Activated CD4-positive, alpha-beta T cell treated with anti-CD3 and anti-CD28 coated beads, Interleukin-2, amount 50 U/mL, for 48 hours (primary cell): ENCODE measurements around the gene PGP.

Experiments used
- DNase-seq, 2 experiments: peaks; one replicate each; pipeline ENCODE4 v3.0.0-alpha.2; 2020

PGP gene

DNA sequence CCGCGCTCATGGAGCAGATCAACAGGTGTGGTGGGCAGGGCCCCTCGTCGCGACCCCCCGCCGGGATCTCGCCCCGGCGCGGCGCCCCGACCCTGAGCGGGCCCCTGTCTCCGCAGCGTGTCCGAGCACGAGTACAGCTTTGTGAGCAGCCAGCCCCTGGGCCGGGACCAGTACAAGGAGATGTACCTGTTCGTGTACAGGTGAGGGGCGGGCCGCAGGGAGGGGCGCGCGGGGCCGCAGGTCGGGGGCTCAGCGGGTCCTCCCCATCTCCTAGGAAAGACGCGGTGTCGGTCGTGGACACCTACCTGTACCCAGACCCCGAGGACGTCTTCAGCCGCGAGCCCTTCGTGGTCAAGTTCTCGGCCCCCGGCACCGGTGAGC is 22.5 kb upstream of the PGP start:
- no peak for DNase-seq

DNA sequence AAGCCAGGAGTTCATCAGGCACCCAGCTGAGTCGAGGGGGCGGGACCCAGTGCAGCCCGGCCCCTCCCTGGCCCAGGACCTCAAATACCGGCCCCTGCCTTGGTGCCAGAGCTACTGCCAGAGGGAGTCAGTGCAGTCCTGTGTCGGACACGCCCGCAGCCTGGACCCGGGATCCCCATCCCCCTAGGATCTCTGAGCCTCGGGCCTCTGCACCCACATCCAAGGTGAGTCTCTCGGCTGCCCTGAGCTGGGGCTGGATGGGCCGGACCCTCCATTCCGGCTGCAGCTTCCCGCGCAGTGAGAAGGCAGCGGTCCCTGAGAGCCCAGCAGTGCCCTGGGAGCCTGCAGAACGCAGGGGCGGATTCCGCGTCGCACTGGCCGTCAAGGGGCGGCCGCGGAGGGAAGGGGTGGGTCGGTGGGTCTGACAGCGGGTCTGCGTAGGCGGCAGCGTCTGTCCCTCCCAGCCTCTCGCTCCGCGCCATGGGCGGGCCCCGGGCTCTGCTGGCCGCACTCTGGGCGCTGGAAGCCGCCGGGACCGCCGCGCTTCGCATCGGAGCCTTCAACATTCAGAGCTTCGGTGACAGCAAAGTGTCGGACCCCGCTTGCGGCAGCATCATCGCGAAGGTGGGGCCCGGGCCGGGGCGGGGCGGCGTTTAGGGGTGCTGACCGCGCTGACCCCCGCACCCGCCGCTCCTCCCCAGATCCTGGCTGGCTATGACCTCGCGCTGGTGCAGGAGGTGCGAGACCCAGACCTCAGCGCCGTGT is 21.9 kb upstream of the PGP start, which contains the start of gene DNASE1L2:
Gene DNASE1L2, plus strand, starts transcription at position 108 of the 765 bp plus-strand sequence. Its CDS starts 373 bp downstream, at position 481.
- DNase-seq: no peak

DNA sequence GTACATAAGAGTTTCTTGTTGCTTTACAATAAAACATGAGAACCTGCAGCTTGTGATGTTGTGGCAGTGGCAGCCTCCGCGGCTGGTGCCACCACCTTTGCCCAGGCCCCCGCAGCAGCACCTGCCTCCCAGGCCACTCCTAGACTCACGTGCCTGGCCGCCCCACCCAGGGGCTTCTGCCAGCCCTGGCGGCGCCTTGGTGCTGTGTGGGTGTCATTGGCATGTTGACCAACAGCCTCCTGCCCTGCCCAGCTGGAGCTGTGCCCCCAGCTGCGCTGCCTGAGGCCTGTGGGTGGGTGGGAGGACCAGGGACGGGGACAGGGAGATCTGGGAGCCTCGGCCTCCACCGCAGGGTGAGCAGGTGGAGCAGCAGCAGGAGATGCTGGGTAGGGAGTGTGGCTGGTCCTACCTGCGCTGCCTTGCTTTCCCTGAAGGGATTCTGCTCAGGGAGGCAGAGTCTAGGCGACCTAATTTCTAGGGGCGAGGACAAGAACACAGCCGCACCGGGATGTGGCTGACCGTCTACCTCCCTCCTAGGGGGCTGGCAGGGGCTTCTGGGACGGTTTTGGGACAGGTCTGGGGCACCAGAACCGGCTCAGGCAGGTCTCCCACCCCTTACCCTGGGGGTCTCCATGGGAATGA is 21.2 kb upstream of the PGP start:
- DNase-seq: no peak

DNA sequence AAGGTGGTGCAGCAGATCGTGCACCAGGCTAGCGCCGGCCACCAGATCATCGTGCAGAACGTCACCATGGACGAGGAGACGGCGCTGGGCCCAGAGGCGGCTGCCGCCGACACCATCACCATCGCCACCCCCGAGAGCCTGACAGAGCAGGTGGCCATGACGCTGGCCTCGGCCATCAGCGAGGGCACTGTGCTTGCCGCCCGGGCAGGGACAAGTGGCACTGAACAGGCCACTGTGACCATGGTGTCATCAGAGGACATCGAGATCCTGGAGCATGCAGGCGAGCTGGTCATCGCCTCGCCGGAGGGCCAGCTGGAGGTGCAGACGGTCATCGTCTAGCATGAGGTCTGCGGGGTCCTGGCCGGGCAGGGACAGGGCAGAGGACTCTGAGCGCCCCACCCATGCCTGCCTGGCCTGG is 20.6 kb upstream of the PGP start:
- no peak for DNase-seq

DNA sequence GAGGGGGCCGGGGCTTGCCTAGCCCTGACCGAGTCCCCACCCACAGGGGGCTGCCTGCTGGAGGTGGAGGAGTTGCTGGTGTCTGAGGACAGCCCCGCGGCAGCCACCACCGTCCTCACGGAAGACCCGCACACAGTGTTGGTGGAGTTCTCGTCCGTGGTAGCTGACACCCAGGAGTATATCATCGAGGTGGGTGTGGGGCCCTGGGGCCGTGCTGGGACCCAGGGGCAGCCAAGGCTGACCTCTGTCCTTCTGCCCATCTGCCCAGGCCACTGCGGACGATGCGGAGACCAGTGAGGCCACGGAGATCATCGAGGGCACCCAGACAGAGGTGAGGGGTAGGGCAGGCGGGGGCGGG is 20.2 kb upstream of the PGP start:
- no peak for DNase-seq

DNA sequence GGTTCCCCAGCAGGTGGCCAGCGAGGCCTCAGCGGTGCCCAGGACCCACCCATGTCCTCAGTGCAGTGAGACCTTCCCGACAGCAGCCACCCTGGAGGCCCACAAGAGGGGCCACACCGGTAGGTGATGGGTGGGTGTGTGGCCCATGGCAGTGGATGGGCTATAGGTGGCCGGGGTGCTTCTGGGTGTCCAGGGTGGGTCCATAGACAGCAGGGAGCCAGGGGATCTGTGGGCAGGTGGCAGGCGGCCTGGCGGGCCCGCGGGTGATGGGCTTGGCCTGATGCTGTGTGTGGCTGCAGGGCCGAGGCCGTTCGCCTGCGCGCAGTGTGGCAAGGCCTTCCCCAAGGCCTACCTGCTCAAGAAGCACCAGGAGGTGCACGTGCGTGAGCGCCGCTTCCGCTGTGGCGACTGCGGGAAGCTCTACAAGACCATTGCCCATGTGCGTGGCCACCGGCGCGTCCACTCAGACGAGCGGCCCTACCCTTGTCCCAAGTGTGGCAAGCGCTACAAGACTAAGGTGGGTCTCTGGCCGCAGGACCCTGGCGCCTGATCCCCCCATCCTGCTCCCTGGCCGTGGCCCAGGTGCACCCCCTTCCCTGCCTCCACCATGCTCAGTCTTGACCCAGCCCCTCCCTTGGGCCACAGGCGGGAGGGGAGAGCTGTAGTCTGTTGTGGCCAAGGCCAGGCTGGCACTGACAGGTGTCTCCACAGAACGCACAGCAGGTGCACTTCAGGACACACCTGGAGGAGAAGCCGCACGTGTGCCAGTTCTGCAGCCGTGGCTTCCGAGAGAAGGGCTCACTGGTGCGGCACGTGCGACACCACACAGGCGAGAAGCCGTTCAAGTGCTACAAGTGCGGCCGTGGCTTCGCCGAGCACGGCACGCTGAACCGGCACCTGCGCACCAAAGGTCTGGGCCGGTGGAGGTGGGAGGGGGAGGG is 19.5 kb upstream of the PGP start:
- no peak for DNase-seq

DNA sequence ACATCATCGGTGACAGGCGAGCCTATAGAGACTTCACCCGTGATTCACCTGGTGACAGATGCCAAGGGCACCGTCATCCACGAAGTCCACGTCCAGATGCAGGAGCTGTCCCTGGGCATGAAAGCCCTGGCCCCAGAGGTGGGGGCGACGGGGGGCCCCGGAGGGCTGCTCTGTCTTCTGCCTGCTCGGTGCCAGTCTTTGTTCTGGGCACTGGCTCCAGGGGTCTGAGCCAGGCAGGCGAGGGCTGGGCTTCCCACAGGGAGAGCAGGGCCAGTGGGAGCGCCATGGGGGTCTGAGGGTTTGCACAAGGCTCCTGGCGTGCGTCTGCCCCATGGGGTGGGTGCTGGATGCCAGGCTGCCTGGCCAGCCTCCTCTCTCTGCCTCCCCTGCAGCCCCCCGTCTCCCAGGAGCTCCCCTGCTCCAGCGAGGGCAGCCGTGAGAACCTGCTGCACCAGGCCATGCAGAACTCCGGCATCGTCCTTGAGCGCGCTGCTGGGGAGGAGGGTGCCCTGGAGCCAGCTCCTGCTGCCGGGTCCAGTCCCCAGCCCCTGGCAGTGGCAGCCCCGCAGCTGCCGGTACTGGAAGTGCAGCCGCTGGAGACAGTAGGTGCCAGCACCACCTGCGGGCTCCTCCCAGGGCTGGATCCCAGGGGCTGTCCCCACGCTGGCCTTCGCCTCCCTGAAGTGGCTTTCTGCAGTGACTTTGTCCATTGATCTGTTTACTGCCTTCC is 18.6 kb upstream of the PGP start:
- no peak for DNase-seq

DNA sequence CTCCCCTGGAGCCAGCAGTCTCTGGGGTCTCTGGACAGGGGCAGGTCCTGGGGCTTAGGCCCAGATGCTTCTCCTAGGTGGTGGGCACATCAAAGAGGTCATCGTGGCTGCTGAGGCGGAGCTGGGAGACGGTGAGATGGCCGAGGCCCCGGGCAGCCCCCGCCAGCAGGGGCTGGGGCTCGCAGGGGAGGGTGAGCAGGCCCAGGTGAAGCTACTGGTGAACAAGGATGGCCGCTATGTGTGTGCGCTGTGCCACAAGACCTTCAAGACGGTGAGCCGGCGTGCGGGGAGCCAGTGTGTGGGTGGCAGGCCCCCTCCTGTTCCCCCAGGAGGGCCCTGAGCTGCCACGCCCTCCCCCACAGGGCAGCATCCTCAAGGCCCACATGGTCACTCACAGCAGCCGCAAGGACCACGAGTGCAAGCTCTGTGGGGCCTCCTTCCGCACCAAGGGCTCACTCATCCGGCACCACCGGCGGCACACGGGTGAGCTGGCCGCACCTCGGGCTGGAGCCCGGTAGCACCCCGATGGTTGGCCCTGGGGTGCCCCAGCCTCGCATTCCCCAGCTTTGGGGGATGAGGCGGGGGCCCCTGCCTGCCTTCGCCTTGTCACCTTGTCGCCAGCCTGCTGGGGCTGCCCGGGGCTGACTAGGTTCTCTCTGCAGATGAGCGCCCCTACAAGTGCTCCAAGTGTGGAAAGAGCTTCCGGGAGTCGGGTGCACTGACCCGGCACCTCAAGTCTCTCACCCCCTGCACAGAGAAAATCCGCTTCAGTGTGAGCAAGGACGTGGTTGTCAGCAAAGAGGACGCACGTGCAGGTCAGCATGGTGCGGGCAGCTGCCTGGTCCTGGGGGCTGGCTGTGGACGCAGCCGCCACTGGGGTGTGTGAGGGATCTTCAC is 17.7 kb upstream of the PGP start:
- no peak for DNase-seq

DNA sequence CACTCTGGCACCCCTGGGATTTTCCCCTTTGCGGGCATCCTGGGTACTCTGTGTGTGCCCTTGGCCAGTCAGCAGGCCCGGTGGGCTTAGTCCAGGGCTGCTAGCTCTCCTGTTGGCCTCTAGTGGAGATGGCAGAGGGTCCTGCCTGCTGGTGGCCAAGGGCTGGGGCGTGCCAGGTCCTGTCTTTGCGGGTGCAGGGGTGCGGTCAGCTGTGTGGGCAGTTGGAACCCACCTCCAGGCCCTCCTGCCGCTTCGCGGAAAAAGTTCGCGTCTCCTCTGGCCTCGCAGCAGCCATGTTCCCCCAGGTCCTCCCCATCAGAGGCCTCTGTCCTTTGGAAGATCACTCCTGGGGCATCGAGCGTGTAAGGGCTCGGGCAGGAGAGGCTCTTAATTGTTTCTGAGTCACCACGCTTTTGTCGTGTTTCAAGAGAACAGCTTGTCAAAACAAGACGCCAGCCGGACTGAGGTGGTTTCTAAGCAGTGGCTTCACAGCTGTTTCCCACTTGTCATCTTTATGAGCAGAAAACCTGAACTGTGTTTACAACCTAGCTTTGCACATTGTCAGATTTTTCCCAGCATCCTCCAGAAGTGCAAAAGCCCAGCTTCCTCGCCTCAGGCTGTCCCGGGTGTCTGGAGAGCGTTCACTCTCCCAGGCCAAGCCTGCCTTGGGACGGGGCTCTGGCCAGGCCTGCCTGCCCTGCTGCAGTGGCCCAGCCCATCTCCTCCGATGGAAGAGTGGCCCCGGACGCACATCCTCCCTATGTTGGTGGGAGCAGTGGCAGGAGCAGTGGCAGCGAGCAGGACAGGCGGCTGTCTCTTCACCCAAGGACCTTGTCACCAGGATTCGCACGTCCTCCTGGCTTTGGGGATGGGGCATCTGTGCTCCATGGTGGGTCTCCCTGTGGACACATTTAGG is 16.6 kb upstream of the PGP start:
- no peak for DNase-seq

DNA sequence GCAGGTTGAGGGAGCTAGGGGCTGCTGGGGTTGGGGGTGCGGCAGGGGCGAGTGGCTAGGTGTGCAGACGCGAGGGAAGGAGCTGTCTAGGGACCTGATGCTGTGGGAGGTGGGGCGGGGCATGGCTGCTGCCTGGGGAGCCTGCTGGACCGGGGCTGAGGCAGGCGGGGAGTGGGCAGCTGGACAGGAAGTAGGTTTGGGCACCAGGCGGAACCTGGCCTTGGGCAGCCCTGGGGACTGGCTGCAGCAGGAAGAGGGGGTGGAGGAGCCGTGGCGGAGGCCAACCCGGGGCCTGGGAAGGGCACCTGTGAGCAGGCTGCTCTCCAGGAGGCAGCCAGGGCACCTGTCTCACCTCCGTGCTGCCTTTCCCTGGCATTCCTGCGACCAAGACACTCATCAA is 15.7 kb upstream of the PGP start:
- DNase-seq: no peak

DNA sequence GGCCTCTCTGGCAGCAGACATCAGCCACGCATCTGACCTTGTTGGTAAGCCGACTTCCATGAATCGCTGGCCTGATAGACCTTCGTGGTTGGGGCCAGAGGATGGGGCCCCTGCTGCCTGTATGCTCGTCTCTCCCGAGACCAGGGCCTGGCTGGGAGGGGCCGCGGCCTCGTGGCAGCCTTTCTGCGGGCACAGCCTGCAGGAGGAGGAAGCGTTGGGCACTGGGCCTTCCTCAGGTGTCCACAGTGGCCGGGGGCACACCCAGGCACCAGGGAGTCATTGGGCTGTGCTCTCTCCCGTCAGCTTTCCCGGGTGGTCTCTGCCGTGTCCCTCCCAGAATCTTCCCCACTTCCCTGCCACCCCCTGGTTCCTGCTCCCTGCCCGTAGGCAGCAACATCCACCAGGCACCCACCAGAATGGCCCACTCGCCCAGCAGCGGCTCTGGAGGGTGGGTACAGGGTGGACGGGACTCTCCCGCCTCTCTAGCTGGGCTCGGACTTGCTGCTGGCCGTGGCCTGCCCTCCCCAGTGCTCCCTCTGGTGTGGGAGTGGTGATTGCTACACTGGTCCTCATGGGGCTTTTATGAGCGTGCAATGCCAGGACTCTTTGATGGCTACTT is 15.1 kb upstream of the PGP start:
- DNase-seq: no peak

DNA sequence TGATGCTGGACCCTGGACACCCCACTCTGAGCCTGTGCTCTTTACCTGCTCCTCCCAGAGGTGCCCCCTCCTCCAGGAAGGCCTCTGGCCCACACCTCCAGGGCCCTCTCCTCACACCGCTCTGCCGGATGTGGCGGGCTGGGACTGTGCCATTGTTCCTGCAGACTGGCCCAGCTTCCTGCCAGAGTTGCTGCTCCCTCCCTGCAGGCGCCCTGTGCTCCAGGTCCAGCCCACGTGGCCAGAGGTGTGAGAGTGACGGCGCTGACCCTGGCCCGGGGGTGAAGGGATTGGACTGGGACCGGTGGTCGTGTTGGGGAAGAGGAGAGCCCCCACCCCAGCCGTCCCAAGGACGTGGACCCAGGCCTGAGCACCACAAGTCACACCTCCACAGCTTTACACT is 14.5 kb upstream of the PGP start:
- DNase-seq: no peak

DNA sequence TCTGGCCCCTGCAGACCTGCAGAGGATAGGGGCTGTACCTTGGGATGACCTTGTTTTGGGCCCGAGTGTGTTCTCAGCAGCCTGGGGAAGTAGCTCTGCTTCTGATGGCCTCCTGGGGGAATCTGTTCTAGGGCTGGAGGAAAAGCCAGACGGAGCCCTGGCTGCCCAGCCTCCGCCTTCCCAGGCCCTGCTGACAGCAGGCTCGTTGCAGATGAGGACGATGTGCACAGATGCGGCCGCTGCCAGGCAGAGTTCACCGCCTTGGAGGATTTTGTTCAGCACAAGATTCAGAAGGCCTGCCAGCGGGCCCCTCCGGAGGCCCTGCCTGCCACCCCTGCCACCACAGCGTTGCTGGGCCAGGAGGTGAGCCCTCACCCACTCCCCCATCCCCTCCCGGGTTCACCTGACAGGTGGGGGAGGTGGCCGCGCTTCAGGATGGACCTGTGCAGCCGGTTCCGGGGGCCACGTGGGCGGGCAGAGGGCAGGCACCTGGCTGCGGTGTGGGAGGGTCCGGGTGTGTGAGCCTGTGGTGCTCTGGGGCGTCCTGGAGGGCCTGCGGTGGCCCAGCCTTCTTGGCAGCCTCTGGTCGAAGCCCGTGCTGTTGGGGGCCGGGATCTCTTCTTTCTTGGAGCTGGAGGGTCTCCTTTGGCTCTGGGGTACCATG is 13.7 kb upstream of the PGP start:
- no peak for DNase-seq

DNA sequence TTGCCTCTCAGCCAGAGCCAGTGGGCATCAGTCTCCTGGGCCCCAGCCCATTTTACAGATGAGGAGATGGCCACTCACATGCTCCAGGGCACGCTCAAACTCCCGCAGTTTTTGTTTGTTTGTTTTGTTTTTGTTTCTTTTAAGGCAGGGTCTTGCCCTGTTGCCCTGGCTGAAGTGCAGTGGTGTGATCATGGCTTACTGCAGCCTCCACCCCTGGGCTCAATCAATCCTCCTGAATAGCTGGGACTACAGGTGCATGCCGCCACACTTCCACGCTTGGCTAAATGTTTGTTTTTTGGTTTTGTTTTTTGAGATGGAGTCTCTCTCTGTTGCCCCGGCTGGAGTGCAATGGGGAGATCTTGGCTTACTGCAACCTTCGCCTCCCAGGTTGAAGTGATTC is 12.3 kb upstream of the PGP start:
- no peak for DNase-seq

DNA sequence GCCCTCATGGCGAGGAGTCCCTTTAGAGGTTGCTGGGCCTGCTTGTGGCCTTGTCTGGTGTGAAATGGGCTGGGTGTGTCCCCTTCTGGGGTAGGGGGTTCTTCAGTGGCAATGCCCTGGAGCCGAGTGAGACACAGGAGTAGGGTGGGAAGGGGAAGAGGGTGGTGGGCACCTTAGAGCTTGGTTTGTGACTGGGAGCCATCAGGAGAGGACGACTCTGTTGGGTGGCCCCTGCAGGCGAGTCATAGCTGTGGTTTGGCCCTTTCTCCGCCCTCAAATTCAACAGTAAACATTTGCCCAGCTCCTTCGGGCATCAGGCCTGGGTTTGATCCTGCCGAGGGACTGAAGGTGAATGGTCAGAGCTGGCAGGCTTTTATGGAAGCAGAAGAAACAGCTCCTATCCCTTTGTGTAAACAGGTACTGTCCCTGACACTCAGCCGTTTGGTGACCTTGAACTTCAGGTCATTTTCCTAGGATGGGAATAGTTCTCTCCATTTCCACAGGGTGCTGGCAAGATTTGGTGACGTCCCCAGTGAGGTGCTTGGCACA is 11.7 kb upstream of the PGP start:
- no peak for DNase-seq

DNA sequence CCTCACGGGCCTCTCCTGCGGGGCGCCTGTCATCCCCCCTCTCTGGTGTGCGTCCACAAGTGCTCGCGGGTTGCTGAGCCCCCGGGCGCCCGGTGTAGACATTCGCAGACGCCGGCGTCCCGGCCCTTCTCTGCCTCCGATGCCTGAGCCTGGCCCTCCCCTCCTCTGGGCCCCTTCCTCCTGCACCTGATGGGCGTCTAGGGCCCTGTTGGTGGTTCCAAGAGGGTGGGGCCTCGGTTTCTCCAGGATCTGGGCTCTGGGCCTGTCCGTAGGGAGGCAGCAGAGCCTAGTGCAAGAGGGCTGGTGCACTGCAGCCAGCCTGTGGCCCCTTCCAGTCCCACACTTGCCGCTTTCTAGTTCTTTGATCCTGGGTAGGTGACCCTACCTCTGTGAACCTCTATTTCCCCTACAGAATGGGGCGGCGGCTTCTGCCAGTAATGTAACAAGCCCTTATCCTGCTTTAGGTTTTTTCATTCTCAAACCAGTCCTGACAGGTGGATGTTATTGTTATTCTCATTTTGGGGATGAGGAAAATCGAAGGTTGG is 9.4 kb upstream of the PGP start:
- DNase-seq: peak in 1 of 2 experiments; percentile 47

DNA sequence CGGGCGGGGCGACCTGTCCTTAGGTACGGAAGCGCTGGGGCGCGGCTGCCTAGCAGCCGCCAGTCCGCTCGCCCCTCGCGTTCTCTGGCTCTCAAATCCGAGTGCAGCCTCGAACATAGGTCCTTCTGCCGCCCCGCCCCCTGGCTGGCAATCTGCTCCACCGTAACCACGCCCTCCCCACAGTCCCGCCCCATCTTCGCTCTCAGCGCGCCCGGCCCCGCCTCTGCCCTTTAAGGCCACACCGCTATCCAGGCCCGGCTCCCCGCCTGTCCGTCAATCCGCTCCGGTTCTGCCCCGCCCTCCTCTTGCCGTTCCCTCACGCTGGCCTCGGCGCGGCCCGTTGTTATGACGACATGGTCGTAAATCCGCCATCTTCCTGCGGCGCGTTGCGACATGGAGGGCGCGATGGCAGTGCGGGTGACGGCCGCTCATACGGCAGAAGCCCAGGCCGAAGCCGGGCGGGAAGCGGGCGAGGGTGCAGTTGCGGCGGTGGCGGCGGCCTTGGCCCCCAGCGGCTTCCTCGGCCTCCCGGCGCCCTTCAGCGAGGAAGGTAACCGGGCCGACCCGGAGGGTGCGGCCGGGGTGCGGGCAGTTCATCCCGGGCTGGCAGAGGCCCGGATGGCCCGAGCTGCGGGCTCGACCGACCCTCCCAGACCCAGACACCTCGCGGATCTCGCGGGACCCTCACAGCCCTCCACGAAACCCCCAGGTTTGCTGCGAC is 8.7 kb upstream of the PGP start, which contains the start of gene E4F1:
Gene E4F1, plus strand, starts transcription at position 371 of the 721 bp plus-strand sequence. Its CDS starts 23 bp downstream, at position 394.
- peak; percentile 100 for DNase-seq

DNA sequence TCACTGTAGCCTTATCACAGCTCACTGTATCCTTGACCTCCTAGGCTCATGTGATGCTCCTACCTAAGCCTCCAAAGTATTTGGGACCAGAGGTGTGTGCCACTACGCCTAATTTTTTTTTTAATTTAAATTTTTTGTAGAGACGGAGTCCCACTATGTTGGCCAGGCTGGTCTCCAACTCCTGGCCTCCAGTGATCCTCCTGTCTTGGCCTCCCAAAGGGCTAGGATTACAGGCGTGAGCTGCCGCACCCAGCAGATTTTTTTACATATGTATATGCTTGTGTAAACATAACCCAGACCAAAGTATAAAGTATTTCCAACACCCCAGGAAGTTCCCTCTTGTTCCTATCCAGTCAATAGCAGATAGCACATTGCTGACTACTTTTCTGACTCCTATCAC is 1.7 kb upstream of the PGP start:
- no peak for DNase-seq
